DOHH2 (cell line): ENCODE measurements around the gene TBC1D22A.

Experiments used
- H3F3A ChIP-seq: fragments of 200-600 bp; sonication (generic), shearing (Covaris generic); 2 replicates; pipeline ENCODE4 v1.6.0; 2016; ENCODE audit warnings: antibody characterized with exemption, mild to moderate bottlenecking; ENCODE audit not compliant: control insufficient read depth, insufficient read depth
- H3K27ac ChIP-seq: fragments of 200-600 bp; sonication (generic); 2 replicates; pipeline ENCODE4 v1.5.1; 2014; ENCODE audit warnings: low read depth, mild to moderate bottlenecking, low read length, moderate library complexity
- H3K27me3 ChIP-seq: fragments of 200-600 bp; sonication (generic); 2 replicates; pipeline ENCODE4 v1.6.1; 2014; ENCODE audit warnings: mild to moderate bottlenecking, low read length, mixed read lengths; ENCODE audit not compliant: control insufficient read depth
- H3K36me3 ChIP-seq: fragments of 200-600 bp; sonication (generic); 2 replicates; pipeline ENCODE4 v1.6.1; 2014; ENCODE audit warnings: mild to moderate bottlenecking, low read length, moderate library complexity, mixed read lengths; ENCODE audit not compliant: control insufficient read depth
- H3K4me1 ChIP-seq: fragments of 200-600 bp; sonication (generic); 2 replicates; pipeline ENCODE4 v1.6.1; 2014; ENCODE audit warnings: mild to moderate bottlenecking, low read length, mixed read lengths; ENCODE audit not compliant: control insufficient read depth
- H3K4me2 ChIP-seq: fragments of 200-600 bp; sonication (generic); 2 replicates; pipeline ENCODE4 v1.6.0; 2014; ENCODE audit warnings: mild to moderate bottlenecking, low read length, moderate library complexity
- H3K4me3 ChIP-seq: fragments of 200-600 bp; sonication (generic); 2 replicates; pipeline ENCODE4 v1.5.1; 2014; ENCODE audit warnings: mild to moderate bottlenecking, low read length, mixed read lengths
- H3K79me2 ChIP-seq: fragments of 200-600 bp; sonication (generic); 2 replicates; pipeline ENCODE4 v1.6.1; 2014; ENCODE audit warnings: mild to moderate bottlenecking, low read length, mixed read lengths; ENCODE audit not compliant: control insufficient read depth
- H3K9me2 ChIP-seq: fragments of 200-600 bp; sonication (generic); replicated peaks from 2 replicates; pipeline ENCODE4 v1.6.1; 2014; ENCODE audit warnings: mild to moderate bottlenecking, low read length, mixed read lengths; ENCODE audit not compliant: control insufficient read depth
- H3K9me3 ChIP-seq: fragments of 200-600 bp; sonication (generic); 2 replicates; pipeline ENCODE4 v1.6.1; 2014; ENCODE audit warnings: antibody characterized with exemption, low read length, mixed read lengths; ENCODE audit not compliant: control insufficient read depth, insufficient read depth
- H4K20me1 ChIP-seq: fragments of 200-600 bp; sonication (generic); 2 replicates; pipeline ENCODE4 v1.6.0; 2014; ENCODE audit warnings: low read depth, mild to moderate bottlenecking, antibody characterized with exemption, low read length, moderate library complexity; ENCODE audit not compliant: control insufficient read depth, insufficient read depth
- CTCF ChIP-seq: fragments of 200-600 bp; sonication (generic); IDR thresholded peaks from one replicate; pipeline ENCODE4 v1.5.1; 2014; ENCODE audit warnings: antibody characterized with exemption, mild to moderate bottlenecking, low read depth, low read length; ENCODE audit not compliant: poor library complexity, severe bottlenecking
- EZH2phosphoT487 ChIP-seq: fragments of 200-600 bp; sonication (generic); IDR thresholded peaks from 2 replicates; pipeline ENCODE4 v1.6.1; 2017; ENCODE audit warnings: borderline replicate concordance, mild to moderate bottlenecking, antibody characterized with exemption, low read length, moderate library complexity, mixed read lengths

TBC1D22A gene

GRCh38 chr22:46806794-46807193 lies 44.3 kb downstream of the TBC1D22A start:
- TF ChIP-seq CTCF (no peak), EZH2phosphoT487 (no peak)
- Histone ChIP-seq H4K20me1 (peaks cover 14% of the 10 kb centered on the region), H3K4me2 (no peak overlapping the region)

GRCh38 chr22:46807458-46807857 lies 45.0 kb downstream of the TBC1D22A start:
- peaks cover 90% of the 10 kb centered on the region for H3K79me2 ChIP-seq
- H3K4me3 ChIP-seq = no peak overlapping the region
- H3K9me2 ChIP-seq = no peaks in the 10 kb centered on the region
- no peaks in the 10 kb centered on the region for H3K27me3 ChIP-seq
- H4K20me1 ChIP-seq = peaks cover 15% of the 10 kb centered on the region
- H3K4me2 ChIP-seq = no peak overlapping the region
- no peak overlapping the region for H3K27ac ChIP-seq
- no peaks in the 10 kb centered on the region for H3F3A ChIP-seq
- H3K9me3 ChIP-seq = no peaks in the 10 kb centered on the region
- H3K36me3 ChIP-seq = peaks cover 68% of the 10 kb centered on the region
- no peak for TF ChIP-seq EZH2phosphoT487
- TF ChIP-seq CTCF = no peak
- peaks cover 11% of the 10 kb centered on the region for H3K4me1 ChIP-seq

More at GRCh38 chr22:46806794-46807193, 44.3 kb downstream of the TBC1D22A start:
- Histone ChIP-seq H3K9me3 (no peaks in the 10 kb centered on the region), H3K27ac (no peak overlapping the region), H3K27me3 (no peaks in the 10 kb centered on the region), H3K79me2 (peaks cover 90% of the 10 kb centered on the region), H3K4me3 (no peak overlapping the region), H3K4me1 (peaks cover 11% of the 10 kb centered on the region), H3K36me3 (peaks cover 68% of the 10 kb centered on the region), H3K9me2 (no peaks in the 10 kb centered on the region), H3F3A (no peaks in the 10 kb centered on the region)

- TF ChIP-seq CTCF = no peak
- TF ChIP-seq EZH2phosphoT487 = no peak
- Histone ChIP-seq H3K9me2 (no peaks in the 10 kb centered on the region), H3K4me1 (no peaks in the 10 kb centered on the region), H3K4me3 (no peak overlapping the region), H3K36me3 (peaks cover 74% of the 10 kb centered on the region), H3K4me2 (no peak overlapping the region), H3F3A (no peaks in the 10 kb centered on the region; the same call in 1 of the 2 replicates), H3K27ac (no peak overlapping the region), H3K9me3 (no peaks in the 10 kb centered on the region), H3K79me2 (peaks cover 89% of the 10 kb centered on the region), H3K27me3 (no peaks in the 10 kb centered on the region), H4K20me1 (peaks cover 5% of the 10 kb centered on the region; the same call in 1 of the 2 replicates)
These were observed 46.9 kb downstream of the TBC1D22A start for GRCh38 chr22:46809153-46809885.
